H1 (cell line): ENCODE data around the gene C19orf25. TPM values are rescaled to one million over a fixed set of nuclear protein-coding genes. Genes with fewer than 3 reads are reported as not detected.

ENCODE experiments used
- BCL11A ChIP-seq, 2 experiments: IDR thresholded peaks; one replicate each; pipeline ENCODE4 v1.6.1; 2011; ENCODE audit warnings: low read depth in 2 of 2, low read length in 2 of 2, mild to moderate bottlenecking in 2 of 2
- CTBP2 ChIP-seq: IDR thresholded peaks from 2 replicates; pipeline ENCODE4 v1.7.0; 2011; ENCODE audit warnings: borderline replicate concordance, mild to moderate bottlenecking, moderate library complexity, mixed read lengths, low read length; ENCODE audit not compliant: insufficient read depth, insufficient read length
- CTCF ChIP-seq, 3 experiments: IDR thresholded peaks; 1 replicate in 2 of 3; 2 replicates in 1 of 3; pipeline versions ENCODE4 v1.5.1 to v1.6.1; 2011; ENCODE audit warnings: low read length in 3 of 3, mild to moderate bottlenecking in 3 of 3, inconsistent platforms in 2 of 3, low read depth in 1 of 3, moderate library complexity in 1 of 3; ENCODE audit not compliant: insufficient read depth in 1 of 3; ENCODE audit errors: control extremely low read depth in 1 of 3
- EGR1 ChIP-seq: IDR thresholded peaks from 2 replicates; pipeline ENCODE4 v1.6.1; 2011; ENCODE audit warnings: low read depth, low read length, borderline replicate concordance
- EP300 ChIP-seq, 2 experiments: IDR thresholded peaks; 1 replicate in 1 of 2; 2 replicates in 1 of 2; pipeline ENCODE4 v1.6.1; 2011 to 2012; ENCODE audit warnings: low read depth in 2 of 2, low read length in 2 of 2, mild to moderate bottlenecking in 2 of 2, borderline replicate concordance in 1 of 2, inconsistent platforms in 1 of 2, moderate library complexity in 1 of 2
- FOSL1 ChIP-seq: IDR thresholded peaks from 2 replicates; pipeline ENCODE4 v1.6.1; 2011; ENCODE audit warnings: mild to moderate bottlenecking, low read depth, low read length, moderate library complexity; ENCODE audit not compliant: insufficient read depth
- HDAC2 ChIP-seq, 2 experiments: fragments of 300-600 bp in 1 of 2; sonication (generic) in 1 of 2; IDR thresholded peaks; 2 replicates each; pipeline ENCODE4 v1.6.1; 2011 to 2012; ENCODE audit warnings: low read depth in 2 of 2, low read length in 2 of 2, mild to moderate bottlenecking in 2 of 2, moderate library complexity in 2 of 2, borderline replicate concordance in 1 of 2, inconsistent platforms in 1 of 2
- HDAC6 ChIP-seq: IDR thresholded peaks from one replicate; pipeline ENCODE4 v1.7.1; 2012; ENCODE audit warnings: low read depth, mild to moderate bottlenecking, inconsistent platforms, low read length, moderate library complexity
- NANOG ChIP-seq: IDR thresholded peaks from 2 replicates; pipeline ENCODE4 v1.6.1; 2011; ENCODE audit warnings: low read length, low read depth, mild to moderate bottlenecking, inconsistent platforms; ENCODE audit not compliant: insufficient read depth, poor library complexity, severe bottlenecking
- POLR2AphosphoS5 ChIP-seq: IDR thresholded peaks from 2 replicates; pipeline ENCODE4 v1.6.1; 2011; ENCODE audit warnings: low read depth, low read length
- POU5F1 ChIP-seq: IDR thresholded peaks from 2 replicates; pipeline ENCODE4 v1.6.1; 2011; ENCODE audit warnings: low read depth, mild to moderate bottlenecking, low read length, moderate library complexity
- RBBP5 ChIP-seq: IDR thresholded peaks from 2 replicates; pipeline ENCODE4 v1.7.1; 2012; ENCODE audit warnings: low read depth, mild to moderate bottlenecking, inconsistent platforms, low read length, moderate library complexity, borderline replicate concordance
- RFX5 ChIP-seq: IDR thresholded peaks from 2 replicates; pipeline ENCODE4 v1.6.1; 2011; ENCODE audit warnings: low read depth, low read length, improper control_type of control experiment, borderline replicate concordance
- RXRA ChIP-seq: IDR thresholded peaks from 2 replicates; pipeline ENCODE4 v1.6.1; 2011; ENCODE audit warnings: low read depth, mild to moderate bottlenecking, low read length, moderate library complexity; ENCODE audit not compliant: insufficient read depth
- SIX5 ChIP-seq: IDR thresholded peaks from 2 replicates; pipeline ENCODE4 v1.6.1; 2011; ENCODE audit warnings: mild to moderate bottlenecking, low read depth, low read length
- SP2 ChIP-seq: IDR thresholded peaks from 2 replicates; pipeline ENCODE4 v1.6.1; 2012; ENCODE audit warnings: mild to moderate bottlenecking, low read length, inconsistent platforms
- TCF12 ChIP-seq: IDR thresholded peaks from 2 replicates; pipeline ENCODE4 v1.6.1; 2011; ENCODE audit warnings: low read depth, mild to moderate bottlenecking, low read length
- YY1 ChIP-seq: IDR thresholded peaks from 2 replicates; pipeline ENCODE4 v1.6.1; 2011; ENCODE audit warnings: low read depth, mild to moderate bottlenecking, low read length
- ZNF274 ChIP-seq: IDR thresholded peaks from 2 replicates; pipeline ENCODE4 v1.7.0; 2012; ENCODE audit warnings: low read length, borderline replicate concordance; ENCODE audit errors: extremely low read depth
- polyA plus RNA-seq, 7 experiments: library from polyadenylated mRNA; depleted of rRNA in 3 of 7; stranded (reverse) in 5 of 7; unstranded in 2 of 7; fragments of >200 nt in 5 of 7; fragments of 200-250 nt in 2 of 7; gene quantifications; 1 replicate in 5 of 7; 2 replicates in 1 of 7; 4 replicates in 1 of 7; pipeline versions ENCODE4 v1.2.1 to v1.2.3, GENCODE V29; 2011 to 2013; ENCODE audit warnings: missing spikeins in 2 of 7, mixed read lengths in 2 of 7
- total RNA-seq: library from RNA; stranded (reverse); fragmentation: NEBNext Ultra II Directional; extraction: Animal tissue kit (Norgen Biotek cat#: 25700); gene quantifications from 2 replicates; pipeline ENCODE4 v1.2.1, GENCODE V29; 2021
- TF ChIP-seq, protein P1 (sequence below): IDR thresholded peaks from 2 replicates; pipeline ENCODE4 v1.6.1; 2011; ENCODE audit warnings: low read depth, mild to moderate bottlenecking, low read length; ENCODE audit not compliant: insufficient read depth

Gene C19orf25
- total and polyA plus RNA-seq, 2 of the 8 experiments (the other 6 are each of a cell fraction or from before 2014, with no cell fraction given): 41.3 to 67.4 TPM

- TF ChIP-seq RFX5 (no peak), NANOG (no peak), POU5F1 (no peak), ZNF274 (no peak), HDAC2 (IDR thresholded peaks at IDR 0.05; ENCODE audit: borderline replicate concordance in 1 of 2, low read depth in 2 of 2, low read length in 2 of 2) (peak in 1 of 2 experiments; percentile 51; a peak in 1 of 4 replicates), POLR2AphosphoS5 (no peak), RBBP5 (no peak), CTBP2 (no peak), YY1 (no peak), RXRA (no peak), CTCF (IDR thresholded peaks at IDR 0.05; ENCODE audit: control extremely low read depth in 1 of 3, insufficient read depth in 1 of 3, low read depth in 1 of 3, low read length in 3 of 3) (no peak), FOSL1 (no peak), EGR1 (no peak), BCL11A (IDR thresholded peaks at IDR 0.05; ENCODE audit: low read depth in 2 of 2, low read length in 2 of 2) (no peak), EP300 (IDR thresholded peaks at IDR 0.05; ENCODE audit: borderline replicate concordance in 1 of 2, low read depth in 2 of 2, low read length in 2 of 2) (no peak), SIX5 (no peak), SP2 (peak; percentile 10; the same call in 1 of the 2 replicates), HDAC6 (no peak), TCF12 (no peak)
- TF ChIP-seq, protein P1, sequence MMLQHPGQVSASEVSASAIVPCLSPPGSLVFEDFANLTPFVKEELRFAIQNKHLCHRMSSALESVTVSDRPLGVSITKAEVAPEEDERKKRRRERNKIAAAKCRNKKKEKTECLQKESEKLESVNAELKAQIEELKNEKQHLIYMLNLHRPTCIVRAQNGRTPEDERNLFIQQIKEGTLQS: no peak
Observed at GRCh38 chr19:1490311-1491113, 11.5 kb upstream of the C19orf25 start, which contains the start of gene PCSK4 (continued).
